Smooth muscle cell (in vitro differentiated cells): Measurements from ENCODE around the gene OCA2. TPM values are rescaled to one million over a fixed set of nuclear protein-coding genes. Genes with fewer than 3 reads are reported as not detected.

Experiments used
- DNase-seq: peaks from one replicate; lab custom pipeline; 2025; ENCODE audit not compliant: unreplicated experiment; lab: John Stamatoyannopoulos, UW
- H2AFZ ChIP-seq: fragments of 200-600 bp; sonication (generic); 2 replicates; pipeline ENCODE4 v1.6.0; 2016; ENCODE audit warnings: antibody characterized with exemption, low read depth, mild to moderate bottlenecking
- H3F3A ChIP-seq: fragments of 200-600 bp; sonication (generic); 2 replicates; pipeline ENCODE4 v1.6.0; 2017; ENCODE audit warnings: antibody characterized with exemption, low read depth
- H3K27ac ChIP-seq: fragments of 200-600 bp; sonication (generic); 2 replicates; pipeline ENCODE4 v1.5.1; 2016; ENCODE audit warnings: low read depth, mild to moderate bottlenecking
- H3K27me3 ChIP-seq: fragments of 200-600 bp; sonication (generic); 2 replicates; pipeline ENCODE4 v1.6.1; 2016; ENCODE audit warnings: low read depth, mild to moderate bottlenecking
- H3K36me3 ChIP-seq: fragments of 200-600 bp; sonication (generic); 2 replicates; pipeline ENCODE4 v1.5.1; 2016; ENCODE audit warnings: low read depth
- H3K4me1 ChIP-seq: fragments of 200-600 bp; sonication (generic); 2 replicates; pipeline ENCODE4 v1.5.1; 2016; ENCODE audit warnings: low read depth
- H3K4me2 ChIP-seq: fragments of 200-600 bp; sonication (generic); 2 replicates; pipeline ENCODE4 v1.6.0; 2016; ENCODE audit warnings: mild to moderate bottlenecking
- H3K4me3 ChIP-seq: fragments of 200-600 bp; sonication (generic); 2 replicates; pipeline ENCODE4 v1.5.1; 2016; ENCODE audit warnings: mild to moderate bottlenecking
- H3K79me2 ChIP-seq: fragments of 200-600 bp; sonication (generic); 2 replicates; pipeline ENCODE4 v1.6.0; 2016; ENCODE audit warnings: low read depth, mild to moderate bottlenecking
- H3K9ac ChIP-seq: fragments of 200-600 bp; sonication (generic); 2 replicates; pipeline ENCODE4 v1.6.0; 2016; ENCODE audit warnings: low read depth
- H3K9me3 ChIP-seq: fragments of 200-600 bp; sonication (generic); replicated peaks from 2 replicates; pipeline ENCODE4 v1.5.1; 2016; ENCODE audit warnings: low read depth
- H4K20me1 ChIP-seq: fragments of 200-600 bp; sonication (generic); 2 replicates; pipeline ENCODE4 v1.6.0; 2016; ENCODE audit warnings: low read depth
- CTCF ChIP-seq: fragments of 200-600 bp; sonication (generic); IDR thresholded peaks from 2 replicates; pipeline ENCODE4 v1.5.1; 2017; ENCODE audit warnings: borderline replicate concordance, mild to moderate bottlenecking, antibody characterized with exemption; ENCODE audit not compliant: insufficient read depth, poor library complexity, severe bottlenecking
- WGBS: methylation state at CpG from one replicate; pipeline ENCODE4 v1.1.7; 2016; ENCODE audit warnings: low lambda C conversion rate; 5-methylcytosine and 5-hydroxymethylcytosine counted together
- polyA plus RNA-seq: library from polyadenylated mRNA; unstranded; fragments of >200 nt; fragmentation: Nextera tagmentation; extraction: Ambion mirVana; gene quantifications from 2 replicates; pipeline ENCODE4 v1.2.1, GENCODE V29; 2016
- total RNA-seq: library from RNA; depleted of rRNA; stranded (reverse); fragments of >200 nt; gene quantifications from 2 replicates; pipeline ENCODE4 v1.2.3, GENCODE V29; 2014

Gene OCA2
- total and polyA plus RNA-seq, 2 experiments from 2014 or later: 0.16 TPM; not detected in 1

- H3K4me2 ChIP-seq: no peak overlapping the region
- no peak for DNase-seq
- no peaks in the 10 kb centered on the region for H3K9me3 ChIP-seq
- H3K27ac ChIP-seq: no peak overlapping the region
- 99% methylated on average over 23 of the region's 23 CpGs for WGBS
- TF ChIP-seq CTCF: no peak
- H3F3A ChIP-seq: no peaks in the 10 kb centered on the region
- no peaks in the 10 kb centered on the region for H3K4me1 ChIP-seq
- peaks cover 13% of the 10 kb centered on the region for H4K20me1 ChIP-seq
- H3K4me3 ChIP-seq: no peak overlapping the region
- H3K79me2 ChIP-seq: no peaks in the 10 kb centered on the region
- no peak overlapping the region for H3K9ac ChIP-seq
- no peak overlapping the region for H2AFZ ChIP-seq
- peaks cover 8% of the 10 kb centered on the region for H3K36me3 ChIP-seq
- no peaks in the 10 kb centered on the region for H3K27me3 ChIP-seq
These were observed 14.4 kb upstream of the OCA2 start for GRCh38 chr15:28113394-28114113.

- DNase-seq: no peak
- 98% methylated on average over 26 of the region's 26 CpGs for WGBS
- H3K36me3 ChIP-seq: peaks cover 8% of the 10 kb centered on the region
- H4K20me1 ChIP-seq: peaks cover 13% of the 10 kb centered on the region
- H3K4me1 ChIP-seq: no peaks in the 10 kb centered on the region
- no peak overlapping the region for H3K27ac ChIP-seq
- H3F3A ChIP-seq: no peaks in the 10 kb centered on the region
- no peak overlapping the region for H2AFZ ChIP-seq
- H3K9ac ChIP-seq: no peak overlapping the region
- H3K4me3 ChIP-seq: no peak overlapping the region
- no peaks in the 10 kb centered on the region for H3K9me3 ChIP-seq
- H3K79me2 ChIP-seq: no peaks in the 10 kb centered on the region
- no peak for TF ChIP-seq CTCF
- H3K4me2 ChIP-seq: no peak overlapping the region
- H3K27me3 ChIP-seq: no peaks in the 10 kb centered on the region
These were observed 13.8 kb upstream of the OCA2 start for GRCh38 chr15:28112962-28113361.

GRCh38 chr15:28112101-28112760 is 13.1 kb upstream of the OCA2 start:
- no peaks in the 10 kb centered on the region for H3K79me2 ChIP-seq
- H3K4me1 ChIP-seq: peaks cover 4% of the 10 kb centered on the region
- H3K4me2 ChIP-seq: no peak overlapping the region
- H3K27ac ChIP-seq: no peak overlapping the region
- no peak for DNase-seq
- no peak overlapping the region for H2AFZ ChIP-seq
- H3K4me3 ChIP-seq: no peak overlapping the region
- peaks cover 8% of the 10 kb centered on the region for H3K36me3 ChIP-seq
- no peaks in the 10 kb centered on the region for H3F3A ChIP-seq
- no peaks in the 10 kb centered on the region for H3K9me3 ChIP-seq
- peaks cover 7% of the 10 kb centered on the region for H3K27me3 ChIP-seq
- no peak for TF ChIP-seq CTCF
- H3K9ac ChIP-seq: no peak overlapping the region
- 96% methylated on average over 20 of the region's 20 CpGs for WGBS
- peaks cover 13% of the 10 kb centered on the region for H4K20me1 ChIP-seq
